ENCODE data around the gene EBLN1.
"Not testable (repeated sequence)": the region's sequence is repeated elsewhere in the genome, so short reads cannot be mapped to it uniquely, and the experiment has no call there.

The EBLN1 gene

GRCh38 chr10:22228943-22229801, 11.4 kb upstream of the EBLN1 start:
- in situ Hi-C loops (cut with MboI; ENCODE audit: low sequenced_read_pairs): no loop called here

GRCh38 chr10:22228167-22228938, 10.5 kb upstream of the EBLN1 start:
- in situ Hi-C loops (cut with MboI; ENCODE audit: low sequenced_read_pairs): no loop called here

- in situ Hi-C loops (cut with MboI; ENCODE audit: low sequenced_read_pairs): no loop called here
Measured at GRCh38 chr10:22226599-22226998, 8.8 kb upstream of the EBLN1 start.

GRCh38 chr10:22222236-22223190, 4.7 kb upstream of the EBLN1 start:
- in situ Hi-C loops (cut with MboI; ENCODE audit: low sequenced_read_pairs): no loop called here

- in situ Hi-C loops (cut with MboI; ENCODE audit: low sequenced_read_pairs): no loop called here
Measured at GRCh38 chr10:22219308-22219707, 1.5 kb upstream of the EBLN1 start.

GRCh38 chr10:22218448-22218847, 633 bp upstream of the EBLN1 start:
- in situ Hi-C loops (cut with MboI; ENCODE audit: low sequenced_read_pairs): no loop called here

- in situ Hi-C loops (cut with MboI; ENCODE audit: low sequenced_read_pairs): not testable (repeated sequence)
Measured at GRCh38 chr10:22217084-22217483, 731 bp downstream of the EBLN1 start.

GRCh38 chr10:22210267-22210666, 7.5 kb downstream of the EBLN1 start:
- in situ Hi-C loops (cut with MboI; ENCODE audit: low sequenced_read_pairs): no loop called here

GRCh38 chr10:22193945-22194344, 23.9 kb downstream of the EBLN1 start:
- in situ Hi-C loops (cut with MboI; ENCODE audit: low sequenced_read_pairs): no loop called here

GRCh38 chr10:22185586-22185985, 32.2 kb downstream of the EBLN1 start:
- in situ Hi-C loops (cut with MboI; ENCODE audit: low sequenced_read_pairs): no loop called here

GRCh38 chr10:22183771-22184461, 33.9 kb downstream of the EBLN1 start:
- in situ Hi-C loops (cut with MboI; ENCODE audit: low sequenced_read_pairs): no loop called here

- in situ Hi-C loops (cut with MboI; ENCODE audit: low sequenced_read_pairs): no loop called here
Measured at GRCh38 chr10:22180724-22181123, 37.1 kb downstream of the EBLN1 start.

GRCh38 chr10:22174442-22174841, 43.4 kb downstream of the EBLN1 start:
- in situ Hi-C loops (cut with MboI; ENCODE audit: low sequenced_read_pairs): no loop called here

GRCh38 chr10:22171131-22171530, 46.7 kb downstream of the EBLN1 start:
- in situ Hi-C loops (cut with MboI; ENCODE audit: low sequenced_read_pairs): no loop called here

GRCh38 chr10:22170582-22170981, 47.2 kb downstream of the EBLN1 start:
- in situ Hi-C loops (cut with MboI; ENCODE audit: low sequenced_read_pairs): no loop called here

- in situ Hi-C loops (cut with MboI; ENCODE audit: low sequenced_read_pairs): no loop called here
Measured at GRCh38 chr10:22159979-22160378, 57.8 kb downstream of the EBLN1 start.

GRCh38 chr10:22159180-22159579, 58.6 kb downstream of the EBLN1 start:
- in situ Hi-C loops (cut with MboI; ENCODE audit: low sequenced_read_pairs): no loop called here
